ENCODE results near the gene SKIDA1.

DNA sequence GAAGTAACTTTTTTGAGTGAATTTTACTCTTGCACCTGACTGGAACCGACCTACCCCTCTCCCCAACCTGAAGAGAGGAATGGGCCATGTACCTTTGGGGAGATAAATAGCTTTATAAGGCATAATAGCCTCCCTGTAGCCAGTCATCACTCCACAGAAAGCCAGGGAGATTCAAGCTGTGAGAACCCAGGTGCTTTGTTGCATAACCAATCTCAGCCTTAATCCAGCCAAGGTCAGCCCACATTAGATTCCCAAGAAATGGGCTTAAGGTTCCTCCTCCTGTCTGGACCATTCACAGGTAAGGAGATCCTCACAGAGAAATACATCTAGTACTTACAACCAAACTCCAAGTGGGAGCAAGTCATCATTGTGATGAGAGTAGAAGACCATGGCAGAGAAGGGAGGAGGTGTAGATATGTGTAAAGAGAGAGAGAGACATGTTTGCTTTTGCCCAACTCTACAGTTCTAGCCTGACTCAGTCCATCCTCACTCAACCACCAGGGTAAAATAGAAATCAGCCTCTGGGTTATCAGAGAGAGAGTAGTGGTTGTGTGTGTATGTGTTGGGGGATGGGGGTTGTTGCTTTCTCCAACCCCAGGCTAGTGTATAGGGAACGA lies 23.6 kb downstream of the SKIDA1 start:
- TF ChIP-seq SP1 (IDR thresholded peaks at IDR 0.05) = no peak
- TF ChIP-seq FOXA1 (IDR thresholded peaks at IDR 0.05) = no peak
- no peak for TF ChIP-seq LEF1 (IDR thresholded peaks at IDR 0.05; ENCODE audit: borderline replicate concordance)
- TF ChIP-seq ZNF384 (IDR thresholded peaks at IDR 0.05) = no peak
- TF ChIP-seq HDGF (IDR thresholded peaks at IDR 0.05; ENCODE audit: borderline replicate concordance) = no peak
- no peak for TF ChIP-seq BHLHE40 (IDR thresholded peaks at IDR 0.05; ENCODE audit: borderline replicate concordance)
- no peak for TF ChIP-seq SUZ12 (IDR thresholded peaks at IDR 0.05)
- TF ChIP-seq FOXK2 (IDR thresholded peaks at IDR 0.05) = no peak
- no peak for TF ChIP-seq ARNT (IDR thresholded peaks at IDR 0.05)
- TF ChIP-seq CTBP1 (IDR thresholded peaks at IDR 0.05; ENCODE audit: borderline replicate concordance) = no peak
- no peak for TF ChIP-seq ELF4 (IDR thresholded peaks at IDR 0.05)
- no peak for TF ChIP-seq NFRKB (IDR thresholded peaks at IDR 0.05)
- no peak for TF ChIP-seq L3MBTL2 (conservative IDR thresholded peaks at IDR 0.05)

Data from HEK293T (cell line).